Mucosa of stomach (tissue), 1 donor: ENCODE results near the gene PPM1H.

Source experiments
- H3K27me3 ChIP-seq: one replicate; pipeline ENCODE4 v1.7.0; 2013; ENCODE audit warnings: mild to moderate bottlenecking, low read length; ENCODE audit not compliant: control insufficient read depth, insufficient read depth
- H3K36me3 ChIP-seq: one replicate; pipeline ENCODE4 v1.7.0; 2013; ENCODE audit warnings: low read length; ENCODE audit not compliant: control insufficient read depth, insufficient read depth
- H3K4me1 ChIP-seq: one replicate; pipeline ENCODE4 v1.7.0; 2013; ENCODE audit warnings: mild to moderate bottlenecking, low read length; ENCODE audit not compliant: control insufficient read depth, insufficient read depth
- H3K4me3 ChIP-seq: one replicate; pipeline ENCODE4 v1.7.0; 2013; ENCODE audit warnings: low read length
- H3K9ac ChIP-seq: one replicate; pipeline ENCODE4 v1.7.0; 2013; ENCODE audit warnings: mild to moderate bottlenecking, low read length, moderate library complexity
- H3K9me3 ChIP-seq: one replicate; pipeline ENCODE4 v1.7.0; 2013; ENCODE audit warnings: mild to moderate bottlenecking, low read length, moderate library complexity; ENCODE audit not compliant: control insufficient read depth
- donor health status: Pancreatic carcinoma.

The PPM1H gene

DNA sequence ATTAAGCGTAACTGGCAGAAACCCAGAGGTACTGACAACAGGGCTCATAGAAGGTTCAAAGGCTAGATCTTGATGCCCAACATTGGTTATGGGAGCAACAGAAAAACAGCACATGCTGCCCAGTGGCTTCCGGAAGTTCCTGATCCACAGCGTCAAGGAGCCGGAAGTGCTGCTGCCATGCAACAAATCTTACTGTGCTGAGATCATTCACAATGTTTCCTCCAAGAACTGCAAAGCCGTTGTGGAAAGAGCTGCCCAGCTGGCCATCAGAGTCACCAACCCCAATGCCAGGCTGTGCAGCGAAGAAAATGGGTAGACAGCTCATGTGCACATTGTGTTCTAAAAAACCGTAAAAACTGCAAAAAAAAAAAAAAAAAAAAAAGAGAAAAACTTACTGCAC, 276.0 kb downstream of the PPM1H start:
- no peaks in the 10 kb centered on the region for H3K36me3 ChIP-seq
- no peaks in the 10 kb centered on the region for H3K27me3 ChIP-seq
- no peaks in the 10 kb centered on the region for H3K4me1 ChIP-seq
- no peak overlapping the region for H3K4me3 ChIP-seq
- no peaks in the 10 kb centered on the region for H3K9me3 ChIP-seq
- H3K9ac ChIP-seq = no peak overlapping the region

DNA sequence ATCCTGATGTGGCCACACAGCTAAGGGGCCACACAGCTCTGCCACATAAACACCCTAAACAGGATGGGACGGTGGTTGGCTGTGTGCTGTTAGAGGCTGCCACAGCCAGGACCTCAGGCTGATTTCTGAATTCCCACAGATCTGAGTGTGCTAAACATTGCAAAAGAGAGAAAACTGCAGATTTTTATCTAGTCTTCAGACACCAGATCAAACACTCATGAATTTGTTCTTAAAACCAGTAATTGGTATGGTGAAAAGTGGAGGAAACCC, 277.7 kb downstream of the PPM1H start:
- Histone ChIP-seq H3K9me3 (no peaks in the 10 kb centered on the region), H3K27me3 (no peaks in the 10 kb centered on the region), H3K4me3 (no peak overlapping the region), H3K36me3 (no peaks in the 10 kb centered on the region), H3K9ac (no peak overlapping the region), H3K4me1 (peaks cover 6% of the 10 kb centered on the region)

DNA sequence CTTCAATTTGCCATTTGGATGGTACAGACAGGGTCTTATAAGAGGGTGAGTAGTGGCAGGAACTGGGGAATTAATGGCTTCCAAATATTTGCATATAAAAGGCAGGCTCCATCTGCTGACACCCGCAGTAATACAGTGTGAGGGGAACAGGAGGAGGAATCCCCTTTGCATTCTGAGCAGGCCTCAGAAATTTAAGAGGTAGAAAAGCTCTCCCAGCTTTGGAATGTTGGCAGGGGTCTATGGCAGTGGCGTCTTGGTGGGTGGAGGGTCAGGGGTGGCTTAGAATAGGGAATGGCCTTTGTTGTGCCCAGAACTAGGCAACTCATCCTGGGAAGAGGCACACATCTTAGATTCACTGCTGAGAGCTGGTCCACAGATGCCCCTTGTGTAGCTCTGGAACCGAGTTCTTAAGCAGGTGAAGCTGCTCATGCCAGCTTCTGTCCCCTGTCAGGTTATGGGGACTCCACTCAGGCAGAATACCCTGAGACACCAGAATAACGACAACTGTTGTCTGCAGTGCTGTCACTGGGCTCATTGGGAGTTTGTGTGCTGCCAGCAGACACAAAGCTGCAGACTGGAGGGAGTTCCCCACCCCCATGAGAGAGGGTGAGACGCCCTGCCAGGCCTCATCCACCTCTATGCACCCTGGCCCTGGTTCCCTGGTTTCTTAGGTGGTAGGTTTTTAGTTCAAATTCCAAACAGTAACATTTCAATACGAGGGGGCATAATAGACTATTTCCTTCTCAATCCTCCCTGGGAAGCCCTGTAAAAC, 278.2 kb downstream of the PPM1H start:
- Histone ChIP-seq H3K9ac (no peak overlapping the region), H3K4me3 (no peak overlapping the region), H3K36me3 (no peaks in the 10 kb centered on the region), H3K4me1 (peaks cover 6% of the 10 kb centered on the region), H3K9me3 (no peaks in the 10 kb centered on the region), H3K27me3 (no peaks in the 10 kb centered on the region)

DNA sequence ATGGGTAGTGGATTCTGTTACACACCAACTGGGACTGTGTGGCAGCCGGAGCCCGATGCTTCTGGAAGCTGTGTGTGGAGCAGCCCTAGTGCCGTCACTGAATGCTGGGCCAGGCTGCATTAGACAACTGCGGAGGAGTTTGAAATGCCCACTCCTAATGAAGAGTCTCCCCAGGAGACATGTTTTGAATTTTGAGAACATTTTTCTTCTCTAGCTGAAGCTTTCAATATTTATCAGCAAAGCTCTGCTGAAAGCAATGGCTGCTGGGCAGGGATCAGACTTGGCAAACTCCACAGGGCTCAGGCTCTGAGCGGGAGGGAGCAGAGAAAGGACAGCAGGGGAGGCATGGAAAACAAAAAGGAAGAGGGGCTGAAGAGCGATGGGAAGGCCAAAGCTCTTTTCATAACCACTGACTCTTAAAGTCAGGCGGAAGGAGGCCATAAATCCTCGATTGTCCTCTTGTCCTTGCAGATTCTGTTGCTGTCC, 279.2 kb downstream of the PPM1H start:
- no peaks in the 10 kb centered on the region for H3K9me3 ChIP-seq
- H3K4me1 ChIP-seq = peaks cover 6% of the 10 kb centered on the region
- no peak overlapping the region for H3K9ac ChIP-seq
- H3K36me3 ChIP-seq = no peaks in the 10 kb centered on the region
- H3K27me3 ChIP-seq = no peaks in the 10 kb centered on the region
- no peak overlapping the region for H3K4me3 ChIP-seq

DNA sequence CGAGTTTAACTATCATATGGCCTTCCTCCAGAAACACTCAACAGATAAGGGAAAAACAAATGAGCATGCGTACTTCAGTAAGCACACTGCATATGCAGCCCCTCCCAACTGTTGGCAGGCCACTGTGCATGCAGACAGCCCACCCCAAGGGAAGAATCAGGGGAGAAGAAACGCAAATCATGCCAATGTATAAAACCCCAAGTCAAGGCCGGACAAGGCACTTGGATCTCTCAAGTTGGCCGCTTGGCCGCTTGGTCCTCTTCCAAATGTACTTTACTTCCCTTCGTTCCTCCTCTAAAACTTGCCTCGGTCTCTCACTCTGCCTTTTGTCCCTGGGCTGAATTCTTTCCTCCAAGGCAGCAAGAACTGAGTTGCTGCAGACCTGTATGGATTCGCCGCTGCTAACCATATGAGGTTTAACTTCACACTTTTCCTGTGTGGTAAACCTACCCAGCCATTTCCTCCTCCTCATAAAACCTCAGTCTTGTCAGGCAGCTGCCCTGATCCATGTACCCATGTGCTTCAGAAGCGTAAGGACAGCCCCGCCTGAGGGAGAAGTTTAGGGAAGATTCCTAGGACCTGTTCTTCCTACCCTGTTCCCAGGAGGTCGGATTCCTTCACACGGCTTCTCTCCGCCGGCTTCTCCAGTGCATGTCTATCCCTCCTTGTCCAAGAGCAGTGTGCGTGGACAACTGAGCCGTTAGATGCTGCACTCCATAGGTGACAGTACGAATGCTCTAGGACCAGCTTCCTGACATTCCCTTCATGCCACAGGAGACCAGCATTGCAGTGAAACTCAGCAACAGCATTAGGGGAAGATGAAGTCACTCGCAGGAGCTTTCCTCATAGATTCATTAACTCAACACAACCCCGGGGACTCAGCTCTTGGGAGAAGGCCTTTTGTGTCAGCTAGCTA, 280.4 kb downstream of the PPM1H start:
- peaks cover 6% of the 10 kb centered on the region for H3K4me1 ChIP-seq
- no peak overlapping the region for H3K9ac ChIP-seq
- no peaks in the 10 kb centered on the region for H3K27me3 ChIP-seq
- no peak overlapping the region for H3K4me3 ChIP-seq
- no peaks in the 10 kb centered on the region for H3K36me3 ChIP-seq
- H3K9me3 ChIP-seq = no peaks in the 10 kb centered on the region

DNA sequence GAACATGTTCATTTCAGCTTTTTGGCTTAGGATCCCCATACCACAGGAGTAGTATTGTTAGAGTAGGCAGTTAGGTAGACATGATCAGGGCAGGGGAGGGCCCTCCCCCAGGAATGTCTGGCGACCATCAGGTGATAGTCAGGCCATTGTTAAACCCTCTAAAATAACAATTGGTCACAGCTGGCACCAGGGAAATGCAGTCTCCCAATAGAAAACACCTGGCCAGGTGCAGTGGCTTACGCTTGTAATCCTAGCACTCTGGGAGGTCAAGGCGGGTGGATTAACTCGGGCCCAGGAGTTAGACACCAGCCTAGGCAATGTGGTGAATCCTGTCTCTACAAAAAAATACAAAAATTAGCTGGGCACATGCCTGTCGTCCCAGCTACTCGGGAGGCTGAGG, 281.2 kb downstream of the PPM1H start:
- peaks cover 6% of the 10 kb centered on the region for H3K4me1 ChIP-seq
- no peak overlapping the region for H3K9ac ChIP-seq
- H3K4me3 ChIP-seq = no peak overlapping the region
- H3K9me3 ChIP-seq = no peaks in the 10 kb centered on the region
- H3K27me3 ChIP-seq = no peaks in the 10 kb centered on the region
- no peaks in the 10 kb centered on the region for H3K36me3 ChIP-seq

DNA sequence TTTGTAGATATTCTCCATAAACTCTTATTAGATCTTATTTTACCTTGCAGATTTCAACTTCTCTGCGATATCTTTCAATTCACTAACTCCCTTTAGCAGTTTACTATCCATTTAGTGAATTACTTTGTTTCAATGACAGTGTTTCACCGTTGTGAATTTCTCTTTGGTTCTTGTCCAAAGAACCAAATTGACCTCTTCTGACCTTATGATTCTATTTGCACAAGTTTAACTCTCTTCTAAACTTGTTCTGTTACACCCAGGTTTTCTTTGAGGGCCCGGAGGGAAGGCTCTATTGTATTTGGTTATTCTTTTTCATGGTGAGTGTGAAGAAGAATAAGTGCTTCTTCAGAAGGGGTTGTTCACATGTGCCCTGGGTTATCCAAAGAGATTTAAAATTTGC, 281.6 kb downstream of the PPM1H start:
- Histone ChIP-seq H3K4me1 (peaks cover 6% of the 10 kb centered on the region), H3K9ac (no peak overlapping the region), H3K4me3 (no peak overlapping the region), H3K36me3 (no peaks in the 10 kb centered on the region), H3K27me3 (no peaks in the 10 kb centered on the region), H3K9me3 (no peaks in the 10 kb centered on the region)

DNA sequence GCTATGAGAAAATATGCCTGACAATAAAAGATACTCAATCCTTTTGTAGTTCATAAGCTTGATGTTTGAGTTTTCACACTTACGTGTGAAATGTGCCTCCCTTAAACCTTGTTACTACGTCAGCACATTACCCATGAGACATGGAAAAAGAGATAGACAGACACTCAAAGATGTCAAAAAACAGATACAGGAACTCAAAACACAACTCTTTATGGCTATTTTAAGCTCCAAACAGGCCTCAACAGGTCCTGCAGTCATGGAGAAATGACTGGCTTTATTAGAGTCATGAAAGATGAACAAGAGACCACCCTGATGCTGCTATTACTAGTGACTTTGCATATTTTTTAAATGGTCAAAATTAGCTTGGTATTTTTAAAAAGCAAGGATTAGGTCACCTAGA, 283.8 kb downstream of the PPM1H start:
- no peaks in the 10 kb centered on the region for H3K27me3 ChIP-seq
- H3K4me3 ChIP-seq = no peak overlapping the region
- no peaks in the 10 kb centered on the region for H3K9me3 ChIP-seq
- peaks cover 6% of the 10 kb centered on the region for H3K4me1 ChIP-seq
- H3K36me3 ChIP-seq = no peaks in the 10 kb centered on the region
- H3K9ac ChIP-seq = no peak overlapping the region

DNA sequence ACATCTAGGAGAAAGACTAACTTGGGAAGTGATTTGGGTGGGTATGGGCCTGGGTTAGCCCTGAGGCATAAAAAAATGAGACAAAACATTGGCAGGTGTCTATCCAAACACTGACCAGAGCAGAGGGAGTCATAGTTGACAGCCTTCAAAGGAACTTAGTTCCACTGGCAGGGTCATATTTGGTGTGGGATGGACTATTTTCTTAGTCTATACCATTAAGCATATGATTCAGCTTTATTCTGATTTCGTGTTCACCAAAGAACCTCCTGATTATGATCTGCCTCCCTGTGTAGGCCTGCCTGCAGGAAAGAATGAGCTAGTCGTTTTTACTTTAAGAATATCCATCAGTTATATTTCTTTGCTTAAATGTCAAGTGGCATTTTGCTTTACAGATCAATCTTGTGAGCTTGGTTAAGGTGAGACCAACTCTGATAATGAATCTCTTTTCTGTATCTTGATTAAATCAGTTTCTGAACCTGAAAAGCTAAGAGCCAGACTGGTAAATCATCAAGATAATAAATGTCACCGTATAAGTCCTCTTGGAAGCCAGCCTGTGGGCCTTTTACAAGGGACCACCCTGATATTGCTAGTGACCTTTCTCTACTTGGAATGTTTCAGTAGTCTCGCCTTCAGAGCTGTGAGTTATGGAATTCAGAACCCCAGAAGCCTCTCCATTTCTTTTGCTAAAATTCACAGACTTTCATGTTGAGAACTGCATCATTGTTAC, 285.4 kb downstream of the PPM1H start:
- Histone ChIP-seq H3K36me3 (no peaks in the 10 kb centered on the region), H3K27me3 (no peaks in the 10 kb centered on the region), H3K9ac (no peak overlapping the region), H3K4me3 (no peak overlapping the region), H3K4me1 (peaks cover 6% of the 10 kb centered on the region), H3K9me3 (no peaks in the 10 kb centered on the region)

DNA sequence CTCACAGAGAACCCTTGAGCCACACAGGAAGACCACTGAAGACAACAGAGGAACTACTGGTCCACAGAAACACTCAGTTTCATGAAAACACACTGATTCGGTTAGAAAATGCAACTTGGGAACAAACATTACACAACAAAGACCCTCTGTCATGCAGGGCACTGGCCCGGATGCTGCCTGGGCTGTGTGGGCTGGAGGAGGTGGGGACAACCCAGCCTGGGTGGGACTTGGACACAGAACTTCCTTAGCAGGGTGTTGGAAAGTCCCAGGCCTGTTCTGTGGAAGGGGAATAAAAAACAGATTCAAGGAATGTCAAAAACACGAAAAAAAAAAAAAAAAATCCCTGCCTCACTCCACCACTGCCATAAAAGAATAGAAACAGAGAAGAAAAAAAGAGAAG, 287.4 kb downstream of the PPM1H start:
- Histone ChIP-seq H3K9me3 (no peaks in the 10 kb centered on the region), H3K4me3 (no peak overlapping the region), H3K27me3 (no peaks in the 10 kb centered on the region), H3K4me1 (peaks cover 1% of the 10 kb centered on the region), H3K9ac (no peak overlapping the region), H3K36me3 (no peaks in the 10 kb centered on the region)

DNA sequence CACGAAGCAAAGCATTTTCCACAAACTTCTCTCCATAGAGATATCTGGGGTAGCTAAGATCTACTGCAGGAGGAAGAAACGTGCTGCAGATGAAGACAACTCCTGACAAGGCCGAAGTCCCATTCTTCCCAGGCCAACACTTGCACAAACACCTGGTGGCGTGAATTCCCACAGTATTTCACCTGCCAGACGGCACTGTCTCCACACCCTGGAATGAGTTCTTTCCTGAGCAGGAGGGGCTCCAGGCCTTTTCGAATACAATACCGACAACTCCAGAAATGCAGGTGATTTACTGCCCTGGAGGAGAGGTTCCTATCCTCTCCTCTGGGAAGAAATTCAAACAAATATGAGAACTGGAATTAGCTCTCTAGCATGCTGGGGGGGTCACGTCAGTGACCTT, 288.4 kb downstream of the PPM1H start:
- peaks cover 4% of the 10 kb centered on the region for H3K4me1 ChIP-seq
- peaks cover 5% of the 10 kb centered on the region for H3K27me3 ChIP-seq
- H3K9ac ChIP-seq = no peak overlapping the region
- H3K4me3 ChIP-seq = no peak overlapping the region
- no peaks in the 10 kb centered on the region for H3K36me3 ChIP-seq
- no peaks in the 10 kb centered on the region for H3K9me3 ChIP-seq

DNA sequence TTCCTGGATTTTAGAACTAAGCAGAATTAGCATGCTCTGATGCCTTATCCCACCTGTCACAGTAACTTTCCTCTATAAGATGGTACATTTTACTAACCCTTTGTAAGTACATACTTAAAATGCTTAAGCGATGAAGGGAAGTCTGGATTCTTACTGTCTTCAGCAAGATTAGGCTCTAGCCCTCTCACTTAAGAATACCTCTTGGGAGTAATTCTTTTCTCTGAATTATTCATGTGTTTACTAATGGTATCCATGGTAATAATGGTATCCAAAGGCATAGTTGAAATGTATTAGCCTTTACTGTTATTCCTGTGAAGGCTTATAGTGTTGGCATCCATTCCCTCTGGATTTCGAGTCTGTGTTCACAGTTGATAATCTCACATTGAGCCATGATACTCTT, 291.5 kb downstream of the PPM1H start:
- no peaks in the 10 kb centered on the region for H3K9me3 ChIP-seq
- H3K4me3 ChIP-seq = no peak overlapping the region
- H3K9ac ChIP-seq = no peak overlapping the region
- peaks cover 4% of the 10 kb centered on the region for H3K4me1 ChIP-seq
- peaks cover 5% of the 10 kb centered on the region for H3K27me3 ChIP-seq
- no peaks in the 10 kb centered on the region for H3K36me3 ChIP-seq
